CD14-positive monocyte (primary cell): ENCODE measurements around the gene MBP. TPM values are rescaled to one million over a fixed set of nuclear protein-coding genes. Genes with fewer than 3 reads are reported as not detected.

Experiments
- DNase-seq, 3 donors: peaks; one replicate each; pipeline ENCODE4 v3.0.0-alpha.2; 2011 to 2022
- H2AFZ ChIP-seq: 2 replicates; pipeline ENCODE4 v1.6.0; 2012; ENCODE audit warnings: mild to moderate bottlenecking, low read depth, low read length, inconsistent platforms; ENCODE audit not compliant: insufficient read depth, poor library complexity, severe bottlenecking
- H3K27ac ChIP-seq, 2 donors: 1 replicate in 1 of 2; 2 replicates in 1 of 2; pipeline ENCODE4 v1.5.1; 2012 to 2013; ENCODE audit warnings: low read length in 2 of 2, control low read depth in 1 of 2, inconsistent platforms in 1 of 2, low read depth in 1 of 2, mild to moderate bottlenecking in 1 of 2
- H3K27me3 ChIP-seq, 2 donors: one replicate each; pipeline versions ENCODE4 v1.6.0 to v1.6.1; 2011 to 2013; ENCODE audit warnings: low read length in 2 of 2; ENCODE audit not compliant: control insufficient read depth in 2 of 2, insufficient read depth in 2 of 2
- H3K36me3 ChIP-seq, 2 donors: replicated peaks in 1 of 2; 1 replicate in 1 of 2; 2 replicates in 1 of 2; pipeline versions ENCODE4 v1.5.1 to v1.6.1; 2012 to 2013; ENCODE audit warnings: low read length in 2 of 2, control low read depth in 1 of 2, inconsistent platforms in 1 of 2, mild to moderate bottlenecking in 1 of 2; ENCODE audit not compliant: insufficient read depth in 2 of 2, control insufficient read depth in 1 of 2
- H3K4me1 ChIP-seq, 2 donors: 1 replicate in 1 of 2; 2 replicates in 1 of 2; pipeline versions ENCODE4 v1.5.1 to v1.6.1; 2012 to 2013; ENCODE audit warnings: low read length in 2 of 2, control low read depth in 1 of 2, inconsistent platforms in 1 of 2, mild to moderate bottlenecking in 1 of 2, moderate library complexity in 1 of 2; ENCODE audit not compliant: insufficient read depth in 2 of 2, control insufficient read depth in 1 of 2
- H3K4me2 ChIP-seq: replicated peaks from 2 replicates; pipeline ENCODE3; 2012; ENCODE audit warnings: low read length, moderate library complexity, mild to moderate bottlenecking; ENCODE audit not compliant: poor library complexity, severe bottlenecking; ENCODE audit errors: extremely low read depth
- H3K4me3 ChIP-seq, 3 experiments: fragments of 200-600 bp in 1 of 3; sonication (generic) in 1 of 3; replicated peaks in 1 of 3; 1 replicate in 2 of 3; 2 replicates in 1 of 3; pipeline ENCODE4 v1.5.1; 2011 to 2013; ENCODE audit warnings: low read length in 3 of 3, mild to moderate bottlenecking in 3 of 3, control low read depth in 2 of 3, low read depth in 2 of 3, inconsistent platforms in 1 of 3, moderate library complexity in 1 of 3
- H3K79me2 ChIP-seq: 2 replicates; pipeline ENCODE4 v1.6.0; 2012; ENCODE audit warnings: mild to moderate bottlenecking, control low read depth, inconsistent platforms, low read length, moderate library complexity; ENCODE audit not compliant: insufficient read depth
- H3K9ac ChIP-seq: 2 replicates; pipeline ENCODE4 v1.6.0; 2017; ENCODE audit warnings: low read length, mild to moderate bottlenecking; ENCODE audit not compliant: insufficient read depth, poor library complexity, severe bottlenecking
- H3K9me3 ChIP-seq, 2 donors: replicated peaks in 1 of 2; 1 replicate in 1 of 2; 2 replicates in 1 of 2; pipeline versions ENCODE4 v1.5.1 to v1.6.1; 2012 to 2013; ENCODE audit warnings: low read length in 2 of 2, control low read depth in 1 of 2; ENCODE audit not compliant: control insufficient read depth in 1 of 2, insufficient read depth in 1 of 2
- H4K20me1 ChIP-seq: 2 replicates; pipeline ENCODE4 v1.6.0; 2012; ENCODE audit warnings: mild to moderate bottlenecking, low read length, control low read depth, moderate library complexity; ENCODE audit not compliant: insufficient read depth
- H3K27ac Mint-ChIP-seq, 7 donors: one replicate each; pipeline ENCODE4 v1.8.0; 2020; ENCODE audit warnings: mild to moderate bottlenecking in 7 of 7, mixed read lengths in 7 of 7, moderate library complexity in 6 of 7, inconsistent platforms in 2 of 7
- H3K27me3 Mint-ChIP-seq, 3 donors: one replicate each; pipeline ENCODE4 v1.8.0; 2021 to 2022; ENCODE audit warnings: low read depth in 3 of 3, mild to moderate bottlenecking in 3 of 3, mixed read lengths in 3 of 3, moderate library complexity in 3 of 3, inconsistent platforms in 1 of 3
- H3K36me3 Mint-ChIP-seq, 2 donors: one replicate each; pipeline ENCODE4 v1.8.0; 2020; ENCODE audit warnings: mixed read lengths in 2 of 2, inconsistent platforms in 1 of 2, mild to moderate bottlenecking in 1 of 2
- H3K4me1 Mint-ChIP-seq: one replicate; pipeline ENCODE4 v1.8.0; 2020; ENCODE audit warnings: mild to moderate bottlenecking, mixed read lengths
- H3K4me3 Mint-ChIP-seq, 2 donors: one replicate each; pipeline ENCODE4 v1.8.0; 2020; ENCODE audit warnings: mild to moderate bottlenecking in 2 of 2, mixed read lengths in 2 of 2, moderate library complexity in 1 of 2
- H3K9me3 Mint-ChIP-seq, 7 donors: one replicate each; pipeline ENCODE4 v1.8.0; 2020 to 2022; ENCODE audit warnings: mixed read lengths in 7 of 7, mild to moderate bottlenecking in 6 of 7, moderate library complexity in 6 of 7, inconsistent platforms in 2 of 7
- WGBS: methylation state at CpG from one replicate; pipeline ENCODE4 v1.1.5; 2013; ENCODE audit warnings: missing lambda C conversion rate; ENCODE audit not compliant: insufficient coverage; 5-methylcytosine and 5-hydroxymethylcytosine counted together
- intact Hi-C, 2 donors: fragments of 100-400 bp; cut with micrococcal nuclease; formaldehyde crosslinking; loops; one replicate each; pipeline versions ENCODE4 v1.15.0 to v1.15.1; 2023
- polyA plus RNA-seq, 3 donors: library from polyadenylated mRNA; depleted of rRNA in 1 of 3; unstranded in 2 of 3; stranded (reverse) in 1 of 3; fragments of 300-500 nt in 2 of 3; fragments of >200 nt in 1 of 3; fragmentation: Illumina TruSeq in 2 of 3; gene quantifications; 1 replicate in 2 of 3; 2 replicates in 1 of 3; pipeline ENCODE4 v1.2.3, GENCODE V29; 2012 to 2021
- TF ChIP-seq, protein P1 (sequence below): fragments of 200-600 bp; IDR thresholded peaks from one replicate; pipeline ENCODE4 v1.8.0; 2022; ENCODE audit warnings: antibody characterized with exemption, mild to moderate bottlenecking

Gene MBP
- polyA plus RNA-seq, 3 donors = 47.7 to 81.0 (median 50.4) TPM

DNA sequence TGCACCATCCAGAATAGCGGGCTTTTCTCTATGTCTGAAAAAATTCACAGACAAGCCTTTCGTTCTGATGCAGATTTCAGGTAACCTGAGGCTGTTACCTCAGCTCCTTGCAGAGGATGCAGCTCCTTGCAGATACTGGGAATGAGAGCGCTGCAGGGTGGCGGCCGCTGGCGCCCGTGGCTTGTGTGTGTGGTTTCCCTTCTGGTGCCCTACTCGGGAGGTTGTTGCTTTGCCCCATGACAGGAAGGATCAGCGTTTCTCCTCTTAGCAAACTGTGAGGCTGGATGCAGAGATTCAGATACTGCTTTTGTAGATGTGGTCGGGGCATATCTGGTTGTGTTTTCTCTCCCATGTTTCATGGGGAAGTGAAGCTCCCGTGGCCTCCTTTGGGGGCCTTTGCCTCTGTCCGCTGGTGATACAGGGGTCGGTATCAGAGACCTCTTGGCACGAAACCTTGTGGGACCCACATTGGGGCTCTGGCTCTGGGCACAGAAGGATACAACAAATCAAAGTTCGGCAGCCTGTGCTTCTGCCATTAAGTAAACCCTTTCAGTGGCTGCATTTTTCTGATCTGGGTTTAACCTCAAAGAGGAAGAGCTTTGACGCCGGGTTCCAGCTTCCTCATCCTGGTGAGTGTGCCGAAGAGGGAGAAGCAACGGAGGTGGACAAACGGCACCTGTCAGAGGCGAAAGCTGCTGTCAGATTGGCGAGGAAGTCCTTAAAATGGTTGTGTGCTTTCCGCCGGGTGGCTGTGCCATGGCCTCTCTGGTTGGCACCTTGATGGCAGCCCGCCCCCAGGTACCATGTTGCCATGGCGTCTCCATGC is 127.8 kb downstream of the MBP start:
- Histone ChIP-seq H3K4me3 (peak overlapping the region; percentile 32 to 75 (median 42)), H3K4me2 (peak overlapping the region; percentile 84)

GRCh38 chr18:77003316-77003715 is 129.3 kb downstream of the MBP start:
- H2AFZ ChIP-seq = no peak overlapping the region
- no peaks in the 10 kb centered on the region for H3K36me3 ChIP-seq
- H3K9me3 Mint-ChIP-seq = no peaks in the 10 kb centered on the region
- H3K9me3 ChIP-seq = no peaks in the 10 kb centered on the region
- H3K27me3 ChIP-seq = no peaks in the 10 kb centered on the region
- TF ChIP-seq, protein P1, sequence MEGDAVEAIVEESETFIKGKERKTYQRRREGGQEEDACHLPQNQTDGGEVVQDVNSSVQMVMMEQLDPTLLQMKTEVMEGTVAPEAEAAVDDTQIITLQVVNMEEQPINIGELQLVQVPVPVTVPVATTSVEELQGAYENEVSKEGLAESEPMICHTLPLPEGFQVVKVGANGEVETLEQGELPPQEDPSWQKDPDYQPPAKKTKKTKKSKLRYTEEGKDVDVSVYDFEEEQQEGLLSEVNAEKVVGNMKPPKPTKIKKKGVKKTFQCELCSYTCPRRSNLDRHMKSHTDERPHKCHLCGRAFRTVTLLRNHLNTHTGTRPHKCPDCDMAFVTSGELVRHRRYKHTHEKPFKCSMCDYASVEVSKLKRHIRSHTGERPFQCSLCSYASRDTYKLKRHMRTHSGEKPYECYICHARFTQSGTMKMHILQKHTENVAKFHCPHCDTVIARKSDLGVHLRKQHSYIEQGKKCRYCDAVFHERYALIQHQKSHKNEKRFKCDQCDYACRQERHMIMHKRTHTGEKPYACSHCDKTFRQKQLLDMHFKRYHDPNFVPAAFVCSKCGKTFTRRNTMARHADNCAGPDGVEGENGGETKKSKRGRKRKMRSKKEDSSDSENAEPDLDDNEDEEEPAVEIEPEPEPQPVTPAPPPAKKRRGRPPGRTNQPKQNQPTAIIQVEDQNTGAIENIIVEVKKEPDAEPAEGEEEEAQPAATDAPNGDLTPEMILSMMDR = no peak
- H3K27ac Mint-ChIP-seq = no peak overlapping the region
- H3K4me1 Mint-ChIP-seq = peaks cover 55% of the 10 kb centered on the region
- H3K4me2 ChIP-seq = no peak overlapping the region
- H3K4me3 Mint-ChIP-seq = no peak overlapping the region
- H3K4me1 ChIP-seq = peaks cover 51 to 59% of the 10 kb centered on the region in 2 donors
- H3K4me3 ChIP-seq = no peak overlapping the region
- H3K79me2 ChIP-seq = peaks cover 11% of the 10 kb centered on the region
- H3K9ac ChIP-seq = no peak overlapping the region
- intact Hi-C loops = loop anchor here (2.0 to 10.0 kb wide), 4 partner anchors 53 to 209 kb away; no protein-coding TSS in a partner anchor
- H3K27me3 Mint-ChIP-seq = no peaks in the 10 kb centered on the region
- WGBS = 95% methylated on average over 3 of the region's 7 CpGs
- H4K20me1 ChIP-seq = no peaks in the 10 kb centered on the region
- peaks cover 0 to 3% of the 10 kb centered on the region in 2 donors for H3K36me3 Mint-ChIP-seq
- peak overlapping the region in 1 of 2 donors; percentile 95 for H3K27ac ChIP-seq
- DNase-seq = no peak

More for the DNA sequence above, 127.8 kb downstream of the MBP start:
- TF ChIP-seq, protein P1 = no peak
- peak; percentile 63 to 78 (median 68) for DNase-seq
- intact Hi-C loops = loop anchor here (2.0 to 10.0 kb wide), 4 partner anchors 52 to 208 kb away; no protein-coding TSS in a partner anchor
- Histone ChIP-seq H4K20me1 (no peaks in the 10 kb centered on the region), H3K4me1 (peaks cover 51 to 61% of the 10 kb centered on the region in 2 donors), H2AFZ (peak overlapping the region; percentile 77), H3K9me3 (no peaks in the 10 kb centered on the region), H3K9ac (peak overlapping the region; percentile 65), H3K36me3 (peaks cover 8 to 14% of the 10 kb centered on the region in 2 donors), H3K27ac (peak overlapping the region; percentile 82 to 95), H3K79me2 (peaks cover 11% of the 10 kb centered on the region), H3K27me3 (no peaks in the 10 kb centered on the region)
- H3K4me3 Mint-ChIP-seq = peak overlapping the region; percentile 85 to 94
- H3K9me3 Mint-ChIP-seq = no peaks in the 10 kb centered on the region
- no peaks in the 10 kb centered on the region for H3K27me3 Mint-ChIP-seq
- H3K4me1 Mint-ChIP-seq = peaks cover 55% of the 10 kb centered on the region
- peaks cover 13 to 14% of the 10 kb centered on the region in 2 donors for H3K36me3 Mint-ChIP-seq
- WGBS = 3% methylated on average over 23 of the region's 26 CpGs
- peak overlapping the region; percentile 93 to 98 (median 96) for H3K27ac Mint-ChIP-seq
